ENCODE data around the gene ARSB.

Gene ARSB

GRCh38 chr5:78804995-78805394, 180.1 kb downstream of the ARSB start:
- no peak overlapping the region for H3K27ac Mint-ChIP-seq
- no peaks in the 10 kb centered on the region for H3K36me3 Mint-ChIP-seq
- no peaks in the 10 kb centered on the region for H3K4me1 Mint-ChIP-seq
- ATAC-seq (no peak), DNase-seq (ENCODE audit: low spot score in 2 of 2) (no peak)
- H3K9me3 Mint-ChIP-seq = peaks cover 12% of the 10 kb centered on the region
- no peak overlapping the region for H3K4me3 Mint-ChIP-seq

DNA sequence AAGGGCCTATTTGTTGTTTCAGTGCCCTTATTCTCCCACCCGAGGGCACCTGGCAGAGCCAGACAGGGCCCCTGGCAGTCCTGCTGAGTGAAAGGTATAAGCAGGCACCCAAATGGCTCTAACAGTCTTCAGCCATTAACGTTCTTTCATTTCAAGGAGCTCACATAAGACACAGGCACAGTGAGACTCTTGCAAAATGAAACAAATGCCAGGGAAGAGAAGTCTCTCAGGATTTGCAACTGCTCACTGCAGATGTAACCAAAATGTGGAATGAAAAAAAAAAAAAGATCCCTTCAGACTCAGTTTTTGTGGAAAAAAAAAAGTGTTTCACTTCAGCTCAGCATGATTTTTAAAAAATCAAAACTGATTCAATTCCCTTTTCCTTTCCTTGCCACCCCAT, 181.2 kb downstream of the ARSB start:
- DNase-seq (ENCODE audit: low spot score in 2 of 2) (no peak), ATAC-seq (no peak)
- Mint-ChIP-seq H3K9me3 (peaks cover 12% of the 10 kb centered on the region), H3K4me3 (no peak overlapping the region), H3K27ac (no peak overlapping the region), H3K4me1 (no peaks in the 10 kb centered on the region), H3K36me3 (no peaks in the 10 kb centered on the region)

- H3K27ac Mint-ChIP-seq = no peak overlapping the region
- ATAC-seq (no peak), DNase-seq (ENCODE audit: low spot score in 2 of 2) (no peak)
Observed at GRCh38 chr5:78803353-78803752, 181.8 kb downstream of the ARSB start.

DNA sequence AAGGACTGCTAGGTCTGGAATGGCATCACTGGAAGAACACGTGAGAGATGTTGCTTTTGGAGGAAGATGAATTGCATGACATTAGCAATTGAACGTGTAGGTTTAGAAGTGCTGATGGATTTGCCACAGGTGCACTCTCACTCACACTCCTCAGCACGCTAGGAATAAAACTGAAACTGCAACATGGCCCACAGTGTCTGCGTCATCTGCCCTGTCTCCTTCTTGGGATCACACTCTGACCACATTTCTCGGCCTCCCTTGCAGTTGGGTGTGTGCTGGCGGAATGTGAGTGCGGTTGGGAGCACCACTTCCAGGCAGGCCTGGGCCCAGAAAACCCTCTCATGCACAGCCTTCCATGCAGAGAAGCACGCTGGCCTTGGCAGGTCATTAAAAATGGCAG, 183.7 kb downstream of the ARSB start:
- DNase-seq (ENCODE audit: low spot score in 2 of 2) (no peak), ATAC-seq (no peak)
- H3K4me1 Mint-ChIP-seq = peaks cover 6% of the 10 kb centered on the region
- H3K9me3 Mint-ChIP-seq = peaks cover 12% of the 10 kb centered on the region
- no peak overlapping the region for H3K27ac Mint-ChIP-seq
- no peak overlapping the region for H3K4me3 Mint-ChIP-seq
- H3K36me3 Mint-ChIP-seq = no peaks in the 10 kb centered on the region

More at GRCh38 chr5:78803353-78803752, 181.8 kb downstream of the ARSB start:
- Mint-ChIP-seq H3K4me3 (no peak overlapping the region), H3K9me3 (peaks cover 12% of the 10 kb centered on the region), H3K4me1 (no peaks in the 10 kb centered on the region), H3K36me3 (no peaks in the 10 kb centered on the region)

- Mint-ChIP-seq H3K27ac (no peak overlapping the region), H3K4me3 (no peak overlapping the region), H3K9me3 (peaks cover 12% of the 10 kb centered on the region), H3K4me1 (peaks cover 6% of the 10 kb centered on the region), H3K36me3 (no peaks in the 10 kb centered on the region)
- ATAC-seq = no peak
- no peak for DNase-seq (ENCODE audit: low spot score in 2 of 2)
Observed at GRCh38 chr5:78799266-78800017, 185.7 kb downstream of the ARSB start.

DNA sequence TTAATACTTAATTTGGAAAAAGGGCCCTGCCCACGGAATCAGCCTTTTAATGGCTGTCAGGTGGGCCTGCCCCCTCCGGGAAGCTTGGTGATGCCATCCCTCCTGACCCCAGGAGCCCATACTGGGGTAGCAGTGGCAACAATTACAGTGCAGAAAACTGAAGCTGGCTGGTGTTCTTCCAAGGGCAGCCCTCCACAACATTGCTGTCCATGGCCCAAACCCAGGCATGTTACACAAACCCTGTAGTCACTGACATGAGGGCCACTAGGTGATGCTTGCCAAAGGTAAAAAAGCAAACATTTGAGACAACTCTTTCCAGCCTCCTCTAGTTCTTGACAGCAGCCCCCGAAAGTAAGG, 186.5 kb downstream of the ARSB start:
- no peaks in the 10 kb centered on the region for H3K36me3 Mint-ChIP-seq
- ATAC-seq = no peak
- H3K4me1 Mint-ChIP-seq = peaks cover 6% of the 10 kb centered on the region

GRCh38 chr5:78797936-78798672, 187.0 kb downstream of the ARSB start:
- Mint-ChIP-seq H3K27ac (no peak overlapping the region), H3K4me3 (no peak overlapping the region), H3K4me1 (peaks cover 6% of the 10 kb centered on the region), H3K9me3 (peaks cover 12% of the 10 kb centered on the region), H3K36me3 (no peaks in the 10 kb centered on the region)
- no peak for ATAC-seq
- no peak for DNase-seq (ENCODE audit: low spot score in 2 of 2)

More for the DNA sequence above, 186.5 kb downstream of the ARSB start:
- H3K27ac Mint-ChIP-seq = no peak overlapping the region
- no peak for DNase-seq (ENCODE audit: low spot score in 2 of 2)
- H3K9me3 Mint-ChIP-seq = peaks cover 12% of the 10 kb centered on the region
- no peak overlapping the region for H3K4me3 Mint-ChIP-seq

GRCh38 chr5:78795757-78796156, 189.4 kb downstream of the ARSB start:
- H3K4me1 Mint-ChIP-seq = peaks cover 6% of the 10 kb centered on the region
- ATAC-seq = peak; percentile 83
- no peak overlapping the region for H3K27ac Mint-ChIP-seq
- H3K36me3 Mint-ChIP-seq = no peaks in the 10 kb centered on the region
- no peak for DNase-seq (ENCODE audit: low spot score in 2 of 2)
- H3K9me3 Mint-ChIP-seq = peaks cover 3% of the 10 kb centered on the region
- no peak overlapping the region for H3K4me3 Mint-ChIP-seq

GRCh38 chr5:78794693-78795215, 190.4 kb downstream of the ARSB start:
- Mint-ChIP-seq H3K9me3 (no peaks in the 10 kb centered on the region), H3K27ac (no peak overlapping the region), H3K4me3 (no peak overlapping the region), H3K4me1 (peaks cover 6% of the 10 kb centered on the region), H3K36me3 (no peaks in the 10 kb centered on the region)
- no peak for DNase-seq (ENCODE audit: low spot score in 2 of 2)
- ATAC-seq = no peak

GRCh38 chr5:78793907-78794662, 191.0 kb downstream of the ARSB start:
- Mint-ChIP-seq H3K27ac (no peak overlapping the region), H3K9me3 (no peaks in the 10 kb centered on the region), H3K4me3 (no peak overlapping the region), H3K36me3 (no peaks in the 10 kb centered on the region), H3K4me1 (peaks cover 6% of the 10 kb centered on the region)
- ATAC-seq = no peak
- no peak for DNase-seq (ENCODE audit: low spot score in 2 of 2)

DNA sequence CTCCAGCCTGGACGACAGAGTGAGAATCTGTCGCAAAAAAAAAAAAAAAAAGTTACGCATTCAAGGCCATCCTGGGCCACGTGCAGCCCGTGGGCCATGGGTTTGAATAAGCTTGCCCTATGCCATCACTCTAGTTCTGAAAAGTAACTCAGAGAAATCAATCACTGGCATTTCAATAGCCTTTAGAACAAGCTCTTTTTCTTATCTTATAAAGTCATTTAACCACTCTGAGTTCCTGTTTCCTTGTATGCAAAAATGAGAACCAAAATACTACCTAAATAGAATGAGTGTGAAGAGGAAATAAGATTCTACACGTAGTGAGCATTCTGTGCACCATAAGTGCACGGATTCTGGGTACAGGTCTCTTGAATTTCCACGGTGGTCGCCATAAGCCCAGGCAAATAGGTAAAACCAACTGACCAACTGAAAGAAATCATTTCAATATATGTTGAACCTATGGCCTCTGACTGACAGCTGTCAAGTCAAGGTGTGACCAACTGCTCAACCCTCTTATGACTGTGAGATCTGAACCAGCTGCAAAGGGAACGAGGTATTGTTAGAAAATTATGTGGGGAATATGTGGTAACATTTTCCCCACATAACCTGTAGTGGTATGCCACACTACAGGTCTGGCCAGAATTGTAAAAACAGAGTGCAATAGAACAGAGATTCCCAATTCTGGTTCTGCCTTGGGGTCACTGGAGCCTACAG, 192.6 kb downstream of the ARSB start:
- ATAC-seq (no peak), DNase-seq (ENCODE audit: low spot score in 2 of 2) (no peak)
- Mint-ChIP-seq H3K4me3 (no peak overlapping the region), H3K9me3 (peaks cover 2% of the 10 kb centered on the region), H3K27ac (no peak overlapping the region), H3K4me1 (peaks cover 5% of the 10 kb centered on the region), H3K36me3 (peaks cover 5% of the 10 kb centered on the region)

- Mint-ChIP-seq H3K4me1 (no peaks in the 10 kb centered on the region), H3K36me3 (peaks cover 5% of the 10 kb centered on the region), H3K4me3 (no peak overlapping the region), H3K27ac (no peak overlapping the region), H3K9me3 (peaks cover 2% of the 10 kb centered on the region)
- DNase-seq (ENCODE audit: low spot score in 2 of 2) (no peak), ATAC-seq (no peak)
Observed at GRCh38 chr5:78791501-78792100, 193.5 kb downstream of the ARSB start.

DNA sequence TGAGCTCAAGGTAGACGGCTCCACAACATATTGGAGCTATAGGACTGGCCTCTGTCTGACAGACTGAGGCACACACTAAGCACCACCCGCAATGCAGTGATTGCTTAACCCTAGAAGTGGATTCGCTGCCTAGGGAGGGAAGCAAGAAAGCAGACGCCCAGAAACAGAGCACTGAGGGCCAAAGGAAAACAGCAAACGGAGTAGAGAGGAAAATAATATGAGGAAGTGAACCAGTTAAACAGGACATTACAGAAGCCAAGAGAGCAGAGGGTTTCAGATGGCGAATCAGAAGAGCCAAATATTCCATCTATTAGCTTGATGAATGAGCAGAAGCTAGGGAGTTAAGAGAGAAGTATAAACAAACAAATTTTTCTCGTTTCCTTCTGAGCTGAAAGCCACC, 197.3 kb downstream of the ARSB start:
- Mint-ChIP-seq H3K36me3 (peaks cover 5% of the 10 kb centered on the region), H3K9me3 (peaks cover 2% of the 10 kb centered on the region), H3K4me3 (no peak overlapping the region), H3K27ac (no peak overlapping the region), H3K4me1 (peaks cover 4% of the 10 kb centered on the region)
- DNase-seq (ENCODE audit: low spot score in 2 of 2) (no peak), ATAC-seq (no peak)

- H3K9me3 Mint-ChIP-seq = peaks cover 2% of the 10 kb centered on the region
- peaks cover 13% of the 10 kb centered on the region for H3K36me3 Mint-ChIP-seq
- ATAC-seq (no peak), DNase-seq (ENCODE audit: low spot score in 2 of 2) (no peak)
- no peak overlapping the region for H3K27ac Mint-ChIP-seq
- H3K4me1 Mint-ChIP-seq = peaks cover 4% of the 10 kb centered on the region
- H3K4me3 Mint-ChIP-seq = no peak overlapping the region
Observed at GRCh38 chr5:78785454-78785853, 199.7 kb downstream of the ARSB start.
